Anterior cingulate cortex (tissue), 58 donors: Measurements from ENCODE around the gene KCNC2.

Experiments used
- DNase-seq, 58 donors: peaks; one replicate each; lab custom pipeline; 2025; lab: John Stamatoyannopoulos, UW

KCNC2 gene

GRCh38 chr12:75162845-75163244, 46.8 kb downstream of the KCNC2 start:
- DNase-seq: no peak

GRCh38 chr12:75161488-75161887, 48.2 kb downstream of the KCNC2 start:
- DNase-seq: no peak

- no peak for DNase-seq
These were observed 52.3 kb downstream of the KCNC2 start for GRCh38 chr12:75157385-75157784.

GRCh38 chr12:75155962-75156361, 53.7 kb downstream of the KCNC2 start:
- DNase-seq: no peak

- DNase-seq: peak in 5 of 58 donors; percentile 2 to 9 (median 5)
These were observed 55.3 kb downstream of the KCNC2 start for GRCh38 chr12:75154388-75154787.

GRCh38 chr12:75139196-75139595, 70.4 kb downstream of the KCNC2 start:
- no peak for DNase-seq

- DNase-seq: no peak
These were observed 71.7 kb downstream of the KCNC2 start for GRCh38 chr12:75137896-75138295.

GRCh38 chr12:75135026-75135425, 74.6 kb downstream of the KCNC2 start:
- DNase-seq: no peak

- no peak for DNase-seq
These were observed 78.8 kb downstream of the KCNC2 start for GRCh38 chr12:75130811-75131210.

GRCh38 chr12:75129275-75129674, 80.4 kb downstream of the KCNC2 start:
- no peak for DNase-seq

- DNase-seq: no peak
These were observed 88.5 kb downstream of the KCNC2 start for GRCh38 chr12:75121036-75121705.

- no peak for DNase-seq
These were observed 89.3 kb downstream of the KCNC2 start for GRCh38 chr12:75120311-75120711.

- peak in 3 of 58 donors; percentile 2 to 9 (median 5) for DNase-seq
These were observed 92.9 kb downstream of the KCNC2 start for GRCh38 chr12:75116646-75117198.

- DNase-seq: no peak
These were observed 93.9 kb downstream of the KCNC2 start for GRCh38 chr12:75115748-75116147.

- DNase-seq: no peak
These were observed 105.8 kb downstream of the KCNC2 start for GRCh38 chr12:75103822-75104221.

GRCh38 chr12:75101781-75102180, 107.9 kb downstream of the KCNC2 start:
- DNase-seq: no peak

- DNase-seq: no peak
These were observed 110.4 kb downstream of the KCNC2 start for GRCh38 chr12:75099210-75099609.

- no peak for DNase-seq
These were observed 112.6 kb downstream of the KCNC2 start for GRCh38 chr12:75097003-75097402.

GRCh38 chr12:75087654-75088053, 122.0 kb downstream of the KCNC2 start:
- no peak for DNase-seq

GRCh38 chr12:75086091-75087038, 123.3 kb downstream of the KCNC2 start:
- DNase-seq: no peak

GRCh38 chr12:75081305-75081704, 128.3 kb downstream of the KCNC2 start:
- no peak for DNase-seq
